Activated T-cell treated with anti-CD3 and anti-CD28 coated beads, Interleukin-2, amount 50 U/mL, for 48 hours (primary cell): Measurements from ENCODE around the gene SYP.

Experiments used
- DNase-seq, 2 experiments: peaks; one replicate each; pipeline ENCODE4 v3.0.0-alpha.2; 2020

The SYP gene

DNA sequence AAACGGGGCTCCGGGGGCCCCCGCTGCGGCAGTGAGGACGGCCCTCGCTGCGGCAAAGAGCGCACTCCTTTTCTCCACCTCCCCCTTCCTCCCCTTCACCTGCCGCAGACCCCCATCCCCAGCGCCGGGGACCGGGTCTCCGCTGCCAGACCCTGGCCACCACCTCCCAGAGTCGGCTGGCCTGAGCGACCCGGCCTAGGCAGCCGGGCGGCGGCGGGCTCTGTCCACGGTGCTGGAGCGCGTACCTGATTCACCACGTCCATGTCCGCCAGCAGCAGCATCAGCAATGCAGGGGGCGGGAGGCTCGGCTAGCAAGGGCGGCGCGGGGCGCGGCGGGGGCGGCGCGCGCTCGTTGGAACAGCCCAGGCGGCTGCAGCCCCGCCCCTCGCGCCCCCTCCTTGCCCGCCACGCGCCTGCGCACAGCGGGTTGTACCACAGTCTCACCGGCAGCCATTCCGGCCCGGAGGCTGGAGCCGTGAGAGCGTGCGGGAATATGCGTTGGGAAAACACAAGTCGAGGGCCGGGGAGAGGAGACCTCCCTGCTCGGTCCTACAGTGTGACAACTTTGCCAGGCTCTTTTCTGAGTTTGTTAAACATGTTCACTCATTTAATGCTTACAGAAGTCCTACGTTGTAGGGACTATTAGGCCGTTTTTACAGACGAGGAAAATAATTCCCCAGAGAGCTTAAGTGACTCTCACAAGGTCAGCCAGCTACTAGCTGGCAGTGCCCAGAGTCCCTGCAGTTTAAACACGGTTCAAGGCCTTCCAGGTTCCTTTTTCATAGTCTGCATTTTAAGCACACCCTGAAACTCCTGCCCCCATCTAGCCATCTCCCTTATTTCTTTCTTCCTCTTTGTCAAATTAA, at the start of gene SYP:
TSS of gene SYP (minus strand) at position 288 of the 866 bp plus-strand sequence. CDS start at position 281, 7 bp downstream.
- DNase-seq = peak; percentile 86 to 90

DNA sequence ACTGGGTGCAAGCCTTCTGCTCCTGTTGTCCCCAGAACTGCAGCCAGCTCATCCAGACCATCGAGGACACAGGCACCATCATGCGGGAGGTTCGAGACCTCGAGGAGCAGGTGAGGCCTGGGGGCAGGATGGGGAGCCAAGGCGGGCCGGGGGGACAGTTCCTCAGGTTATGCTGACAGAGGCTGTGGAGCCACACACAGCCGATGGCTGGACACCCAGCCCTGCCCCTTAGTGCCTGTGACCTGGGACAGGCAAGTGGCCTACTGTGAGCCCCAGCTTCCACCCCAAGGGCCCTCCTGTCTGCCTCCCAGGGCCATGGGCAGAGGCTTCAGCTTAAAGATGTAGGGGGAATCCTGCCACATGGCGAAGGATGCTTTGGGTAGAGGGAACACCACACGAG, 49.6 kb upstream of the SYP start:
- DNase-seq = no peak

GRCh38 chrX:49249071-49249470, 49.1 kb upstream of the SYP start:
- no peak for DNase-seq

DNA sequence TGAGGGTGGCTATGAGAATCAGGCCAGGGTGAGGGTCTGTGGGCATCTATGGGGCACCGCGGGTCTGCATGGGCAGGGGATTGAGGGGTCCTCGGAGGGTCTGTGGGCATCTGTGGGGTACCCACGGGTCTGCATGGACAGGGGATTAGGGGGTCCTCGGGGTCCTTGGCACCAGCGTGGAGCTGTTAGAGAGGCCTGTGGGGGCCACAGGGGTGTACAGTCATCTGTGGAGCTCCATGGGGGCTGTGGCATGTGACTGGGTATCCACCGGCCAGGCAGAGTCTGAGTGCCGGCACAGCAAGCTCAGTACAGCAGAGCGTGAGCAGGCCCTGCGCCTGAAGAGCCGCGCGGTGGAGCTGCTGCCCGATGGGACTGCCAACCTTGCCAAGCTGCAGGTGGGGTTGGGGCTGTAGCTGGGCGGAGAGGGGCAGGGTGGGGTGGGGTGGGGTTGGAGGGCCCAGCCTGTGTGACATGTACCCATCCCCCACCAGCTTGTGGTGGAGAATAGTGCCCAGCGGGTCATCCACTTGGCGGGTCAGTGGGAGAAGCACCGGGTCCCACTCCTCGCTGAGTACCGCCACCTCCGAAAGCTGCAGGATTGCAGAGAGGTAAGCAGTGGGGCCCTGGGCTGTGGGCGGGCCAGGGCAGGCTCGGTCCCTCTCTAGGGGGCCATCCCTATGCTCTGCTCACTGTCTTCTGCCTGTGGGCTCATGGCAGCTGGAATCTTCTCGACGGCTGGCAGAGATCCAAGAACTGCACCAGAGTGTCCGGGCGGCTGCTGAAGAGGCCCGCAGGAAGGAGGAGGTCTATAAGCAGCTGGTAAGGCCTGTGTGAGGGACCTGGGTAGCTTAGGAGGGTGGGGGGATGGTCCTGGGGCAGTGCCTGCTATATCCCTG, 48.2 kb upstream of the SYP start:
- DNase-seq = no peak

DNA sequence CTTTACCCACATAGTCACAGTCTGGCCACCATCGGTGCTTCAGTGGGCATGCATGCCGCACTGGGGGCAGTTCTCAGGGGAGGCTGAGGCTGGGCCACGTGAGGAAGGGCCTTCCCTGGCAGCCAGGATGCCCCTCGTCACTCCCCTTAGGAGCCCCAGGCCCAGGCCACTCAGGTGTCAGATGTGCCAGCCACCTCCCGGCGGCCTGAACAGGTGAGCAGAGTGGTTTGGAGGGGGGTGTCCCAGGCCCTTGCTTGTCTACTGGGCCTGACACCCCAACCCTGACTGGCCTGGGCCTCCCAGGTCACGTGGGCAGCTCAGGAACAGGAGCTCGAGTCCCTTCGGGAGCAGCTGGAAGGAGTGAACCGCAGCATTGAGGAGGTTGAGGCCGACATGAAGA, 47.4 kb upstream of the SYP start:
- DNase-seq = no peak

DNA sequence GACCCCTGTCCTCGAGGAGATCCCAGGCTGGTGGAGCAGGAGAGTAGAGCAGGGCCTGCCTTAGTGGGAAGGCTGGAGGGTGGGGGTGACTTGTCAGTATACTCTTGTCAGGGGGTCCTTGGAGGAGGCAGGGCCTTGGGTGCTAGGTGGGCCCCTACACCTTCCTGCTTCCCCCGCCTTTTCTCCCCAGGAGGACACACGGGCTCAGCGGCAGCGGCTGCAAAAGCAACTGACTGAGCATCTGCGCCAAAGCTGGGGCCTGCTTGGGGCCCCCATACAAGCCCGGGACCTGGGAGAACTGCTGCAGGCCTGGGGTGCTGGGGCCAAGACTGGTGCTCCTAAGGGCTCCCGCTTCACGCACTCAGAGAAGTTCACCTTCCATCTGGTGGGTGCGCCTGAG, 46.5 kb upstream of the SYP start:
- DNase-seq = no peak

DNA sequence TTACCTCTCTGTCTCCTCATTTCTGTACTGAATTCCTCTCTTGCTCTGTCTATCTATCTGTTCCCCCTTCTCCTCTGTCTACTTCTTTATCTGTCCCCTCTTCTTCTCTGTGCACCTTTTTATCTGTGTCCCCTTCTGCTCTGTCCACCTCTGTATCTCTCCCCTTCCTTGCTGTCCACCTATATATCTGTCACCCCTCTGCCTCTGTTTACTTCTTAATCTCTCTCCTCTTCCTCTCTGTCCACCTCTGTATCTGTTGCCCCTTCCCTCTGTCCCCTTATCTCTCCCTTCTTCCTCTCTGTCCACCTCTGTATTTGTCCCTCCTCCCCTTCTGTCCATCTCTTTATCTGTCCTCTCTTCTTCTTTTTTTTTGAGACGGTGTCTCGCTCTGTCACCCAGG, 44.2 kb upstream of the SYP start:
- DNase-seq = no peak

DNA sequence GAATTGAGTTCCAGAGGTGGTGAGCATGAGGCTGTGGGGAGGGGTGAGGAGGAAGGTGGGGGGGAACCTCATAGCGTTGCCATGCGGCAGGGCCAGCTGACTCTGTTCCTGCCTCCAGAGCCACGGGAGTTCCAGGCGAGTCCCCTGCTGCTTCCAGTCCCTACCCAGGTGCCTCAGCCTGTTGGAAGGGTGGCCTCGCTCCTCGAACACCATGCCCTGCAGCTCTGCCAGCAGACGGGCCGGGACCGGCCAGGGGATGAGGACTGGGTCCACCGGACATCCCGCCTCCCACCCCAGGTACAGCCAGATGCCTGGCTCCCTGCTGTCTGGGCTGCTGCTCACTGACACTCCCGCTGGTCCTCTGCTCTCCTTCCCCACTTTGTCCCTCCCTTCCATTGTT, 43.2 kb upstream of the SYP start:
- DNase-seq = no peak

- DNase-seq = no peak
Observed at GRCh38 chrX:49242545-49243066, 42.6 kb upstream of the SYP start.

- no peak for DNase-seq
Observed at GRCh38 chrX:49238735-49239134, 38.7 kb upstream of the SYP start.

DNA sequence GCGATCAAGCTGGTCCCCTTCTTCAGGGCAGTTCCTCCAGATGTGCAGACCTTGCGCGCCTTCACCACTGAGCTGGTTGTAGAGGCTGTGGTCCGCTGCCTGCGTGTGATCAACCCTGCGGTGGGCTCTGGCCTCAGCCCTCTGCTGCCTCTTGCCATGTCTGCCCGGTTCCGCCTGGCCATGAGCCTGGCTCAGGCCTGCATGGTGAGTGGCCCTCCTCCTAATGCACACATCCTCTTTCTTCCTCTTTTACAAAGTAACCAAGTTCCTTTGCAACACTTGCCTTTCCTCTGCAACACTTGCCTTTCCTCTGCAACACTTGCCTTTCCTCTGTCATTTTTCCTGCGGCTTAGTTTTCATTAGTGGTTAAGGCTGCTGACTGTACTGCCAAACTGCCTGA, 37.1 kb upstream of the SYP start:
- no peak for DNase-seq

GRCh38 chrX:49233887-49234555, 34.0 kb upstream of the SYP start:
- DNase-seq = no peak

DNA sequence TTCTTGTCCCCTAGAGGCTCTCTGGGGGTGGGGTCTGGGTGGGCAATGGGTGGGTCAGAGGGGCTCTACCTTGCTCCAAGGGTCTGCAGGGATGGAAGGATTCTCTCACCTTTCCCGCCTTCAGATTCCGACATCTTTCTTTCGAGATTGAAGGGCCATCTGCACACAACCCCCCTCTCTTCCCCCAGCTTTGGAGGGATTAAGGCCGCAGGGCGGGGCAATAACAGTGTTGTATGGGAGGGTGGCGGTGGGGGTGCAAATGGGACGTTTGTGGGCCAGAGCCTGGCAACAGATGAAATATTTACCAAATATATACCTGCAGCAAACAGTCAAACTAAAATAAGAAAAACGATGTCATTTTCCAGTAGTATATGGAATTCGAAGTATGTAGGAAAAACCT, 33.2 kb upstream of the SYP start, which contains the start of gene CACNA1F:
TSS of gene CACNA1F (minus strand) at position 165 of the 400 bp plus-strand sequence. CDS start at position 134, 31 bp downstream.
- no peak for DNase-seq

DNA sequence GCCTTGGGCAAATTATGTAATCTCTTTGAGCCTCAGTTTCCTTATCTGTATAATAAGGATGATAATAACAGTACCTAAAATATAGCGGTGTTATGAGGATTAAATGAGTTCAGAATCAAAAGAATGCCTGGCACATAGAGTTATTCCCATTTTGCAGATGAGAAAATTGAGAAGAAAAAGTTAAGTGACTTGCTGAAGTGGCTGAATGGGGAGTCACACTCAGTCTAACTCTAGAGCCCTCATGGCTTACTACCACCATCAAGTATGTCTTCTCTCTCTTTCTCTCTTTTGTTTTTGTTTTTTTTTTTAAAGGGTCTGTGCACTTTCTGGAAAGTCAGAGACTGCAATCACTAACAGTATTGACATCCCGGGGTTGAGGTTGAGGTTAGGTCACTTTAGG, 32.5 kb upstream of the SYP start:
- no peak for DNase-seq

GRCh38 chrX:49231333-49232000, 31.5 kb upstream of the SYP start:
- DNase-seq = no peak

GRCh38 chrX:49230500-49231232, 30.7 kb upstream of the SYP start:
- DNase-seq = peak; percentile 72 to 79

- no peak for DNase-seq
Observed at GRCh38 chrX:49228185-49228584, 28.2 kb upstream of the SYP start.

DNA sequence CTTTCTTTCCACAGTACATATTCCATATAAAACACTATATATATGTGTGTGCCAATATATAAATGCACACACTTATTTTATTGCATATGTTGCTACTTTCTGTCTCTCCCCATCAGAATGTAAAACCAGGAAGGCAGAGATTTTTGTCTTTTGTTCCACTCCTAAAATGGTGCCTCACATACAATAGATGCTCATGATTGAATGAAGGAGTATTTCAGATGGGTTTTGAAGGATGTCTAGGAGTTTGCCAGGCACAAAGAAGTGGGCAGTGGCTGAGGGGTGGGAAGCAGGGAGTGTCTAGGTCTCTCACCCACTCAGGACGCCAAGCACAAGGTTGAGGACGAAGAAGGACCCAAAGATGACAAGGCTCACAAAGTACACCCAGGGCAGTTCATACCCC, 27.7 kb upstream of the SYP start:
- no peak for DNase-seq

DNA sequence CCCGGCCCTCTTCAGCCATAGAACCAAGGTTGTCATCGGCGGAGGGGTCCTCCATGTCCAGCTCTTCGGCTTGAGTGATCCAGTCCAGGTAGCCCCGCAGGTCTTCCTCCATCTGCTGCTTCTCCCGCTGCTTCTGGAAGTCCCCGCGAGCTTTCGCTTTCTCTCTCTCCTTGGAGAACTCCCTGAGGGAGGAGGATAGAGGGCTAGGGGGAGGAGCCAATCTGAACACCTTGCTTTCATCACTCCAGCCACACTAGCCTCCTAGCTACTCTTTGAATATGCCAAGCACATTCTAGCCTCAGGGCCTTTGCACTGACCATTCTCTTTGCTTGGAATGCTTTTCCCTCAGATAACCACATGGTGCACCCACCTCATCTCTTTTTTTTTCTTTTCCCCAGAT, 27.0 kb upstream of the SYP start:
- DNase-seq = no peak

DNA sequence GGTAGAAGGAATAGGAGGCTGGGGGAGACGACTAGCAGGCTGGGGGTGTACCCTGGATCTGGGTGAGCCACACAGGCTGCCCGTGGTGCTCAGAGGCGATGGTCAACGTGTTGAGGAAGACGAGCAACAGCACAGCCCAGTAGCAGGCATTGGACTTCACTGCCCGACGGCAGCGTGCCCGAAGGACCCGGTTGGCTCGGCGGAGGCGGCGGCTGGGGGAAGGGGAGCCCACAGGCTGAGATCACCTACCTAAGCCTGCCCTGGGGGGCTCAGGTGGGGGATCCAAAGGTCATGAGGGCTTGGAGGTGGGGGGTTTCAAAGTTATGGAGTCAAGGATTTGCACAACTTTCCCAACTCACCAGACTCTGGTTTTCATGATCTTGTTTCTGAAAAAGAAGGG, 25.9 kb upstream of the SYP start:
- no peak for DNase-seq

DNA sequence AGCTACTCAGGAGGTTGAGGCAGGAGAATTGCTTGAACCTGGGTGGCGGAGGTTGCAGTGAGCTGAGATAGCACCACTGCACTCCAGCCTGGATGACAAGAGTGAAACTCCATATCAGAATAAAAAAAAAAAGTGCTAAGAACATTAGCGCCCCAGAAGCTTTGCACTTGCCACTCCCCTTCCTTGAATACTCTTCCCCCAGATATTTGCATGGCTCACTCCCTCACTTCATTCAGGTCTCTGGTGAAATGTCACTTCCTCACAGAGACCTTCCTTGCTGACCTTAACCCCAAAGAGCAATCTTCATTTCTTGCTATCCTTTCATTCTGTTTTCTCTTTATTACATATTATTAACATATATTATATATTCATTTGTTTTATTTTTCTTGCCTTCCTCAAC, 21.9 kb upstream of the SYP start:
- no peak for DNase-seq

DNA sequence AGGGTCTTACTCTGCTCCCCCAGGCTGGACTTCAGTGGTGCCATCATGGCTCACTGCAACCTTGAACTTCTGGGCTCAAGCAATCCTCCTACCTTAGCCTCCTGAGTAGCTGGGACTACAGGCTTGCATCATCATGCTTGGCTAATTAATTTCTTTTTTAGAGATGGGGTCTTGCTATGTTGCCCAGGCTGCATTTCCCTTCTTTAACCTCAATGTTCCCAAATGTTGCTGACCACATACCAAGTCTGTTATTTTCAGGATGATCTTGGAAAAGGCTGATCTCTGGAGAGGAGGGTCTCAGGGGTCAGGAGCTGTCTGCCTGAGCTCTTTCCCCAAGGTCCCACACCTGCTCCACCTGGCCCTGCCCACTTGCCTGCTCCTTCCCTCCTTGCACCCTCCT, 20.1 kb upstream of the SYP start:
- DNase-seq = no peak
